Endothelial cell of umbilical vein (primary cell): Measurements from ENCODE around the gene PAQR4. TPM values are rescaled to one million over a fixed set of nuclear protein-coding genes. Genes with fewer than 3 reads are reported as not detected.

Experiments
- BruUV-seq: library from RNA; stranded (reverse); fragments of 400-500 nt; replicated peaks from 2 replicates; lab custom pipeline; 2021; lab: Mats Ljungman, UMichigan
- CTCF ChIA-PET: fragments of 300-600, 350-600 bp; sonication (Branson Sonifier 250); formaldehyde crosslinking; loops from one replicate; lab custom pipeline; 2021; ENCODE audit warnings: antibody characterized with exemption, inconsistent platforms; lab: Charles Lee
- POLR2A ChIA-PET: fragments of 300-600, 350-600 bp; sonication (Branson Sonifier 250); formaldehyde crosslinking; loops from one replicate; lab custom pipeline; 2021; ENCODE audit warnings: antibody characterized with exemption, inconsistent platforms; lab: Charles Lee
- DNase-seq: peaks from one replicate; pipeline ENCODE4 v3.0.0-alpha.2; 2011; ENCODE audit warnings: low read depth, low spot score
- FAIRE-seq: peaks from 2 replicates; lab custom pipeline; 2011; peaks lifted over from hg19 to GRCh38; lab: Jason Lieb, UNC
- H2AFZ ChIP-seq: 2 replicates; pipeline ENCODE4 v1.6.0; 2012; ENCODE audit warnings: low read depth, low read length, control low read depth, inconsistent platforms
- H3K27ac ChIP-seq: 2 replicates; pipeline ENCODE4 v1.5.1; 2011; ENCODE audit warnings: low read depth, mild to moderate bottlenecking, control low read depth, low read length, moderate library complexity; ENCODE audit not compliant: insufficient read depth
- H3K27me3 ChIP-seq, 2 experiments: 2 replicates each; pipeline versions ENCODE4 v1.6.0 to v1.6.1; 2011; ENCODE audit warnings: low read length in 2 of 2, mixed read lengths in 1 of 2; ENCODE audit not compliant: control insufficient read depth in 2 of 2, insufficient read depth in 2 of 2
- H3K36me3 ChIP-seq, 2 experiments: 2 replicates in 1 of 2; 3 replicates in 1 of 2; pipeline ENCODE4 v1.5.1; 2011; ENCODE audit warnings: low read length in 2 of 2, mild to moderate bottlenecking in 1 of 2, moderate library complexity in 1 of 2; ENCODE audit not compliant: control insufficient read depth in 2 of 2, insufficient read depth in 2 of 2; ENCODE audit errors: extremely low read depth in 1 of 2
- H3K4me1 ChIP-seq: 3 replicates; pipeline ENCODE4 v1.5.1; 2011; ENCODE audit warnings: mild to moderate bottlenecking, low read length; ENCODE audit not compliant: control insufficient read depth, insufficient read depth; ENCODE audit errors: extremely low read depth
- H3K4me2 ChIP-seq: 2 replicates; pipeline ENCODE4 v1.6.1; 2011; ENCODE audit warnings: low read length, control low read depth, mixed read lengths; ENCODE audit not compliant: insufficient read depth
- H3K4me3 ChIP-seq, 3 experiments: fragments of 200-600 bp in 1 of 3; sonication (generic), shearing (Covaris generic) in 1 of 3; replicated peaks in 1 of 3; 2 replicates each; pipeline ENCODE4 v1.5.1; 2011 to 2016; ENCODE audit warnings: control low read depth in 3 of 3, low read length in 3 of 3, mild to moderate bottlenecking in 2 of 3, inconsistent platforms in 1 of 3, low read depth in 1 of 3, moderate library complexity in 1 of 3; ENCODE audit not compliant: insufficient read depth in 1 of 3
- H3K79me2 ChIP-seq: 2 replicates; pipeline ENCODE4 v1.6.0; 2012; ENCODE audit warnings: low read length, inconsistent platforms; ENCODE audit not compliant: control insufficient read depth, insufficient read depth
- H3K9ac ChIP-seq: replicated peaks from 2 replicates; pipeline ENCODE3; 2011; ENCODE audit warnings: low read length, control low read depth; ENCODE audit not compliant: insufficient read depth; ENCODE audit errors: extremely low read depth
- H3K9me1 ChIP-seq: replicated peaks from 3 replicates; pipeline ENCODE4 v1.6.0; 2011; ENCODE audit warnings: mild to moderate bottlenecking, low read length; ENCODE audit not compliant: control insufficient read depth, insufficient read depth; ENCODE audit errors: extremely low read depth
- H3K9me3 ChIP-seq: replicated peaks from 2 replicates; pipeline ENCODE4 v1.5.1; 2012; ENCODE audit warnings: low read length, inconsistent platforms; ENCODE audit not compliant: control insufficient read depth, insufficient read depth
- H4K20me1 ChIP-seq: replicated peaks from 2 replicates; pipeline ENCODE3; 2011; ENCODE audit warnings: mild to moderate bottlenecking, low read length; ENCODE audit not compliant: control insufficient read depth, insufficient read depth; ENCODE audit errors: extremely low read depth
- EZH2 ChIP-seq: IDR thresholded peaks from 2 replicates; pipeline ENCODE4 v1.6.1; 2012; ENCODE audit warnings: borderline replicate concordance, low read depth, mild to moderate bottlenecking, moderate library complexity, low read length, inconsistent platforms; ENCODE audit not compliant: severe bottlenecking
- FOS ChIP-seq: IDR thresholded peaks from 2 replicates; pipeline ENCODE4 v1.6.1; 2011; ENCODE audit warnings: mild to moderate bottlenecking, low read length, moderate library complexity, borderline replicate concordance; ENCODE audit not compliant: insufficient read depth
- GATA2 ChIP-seq: IDR thresholded peaks from 2 replicates; pipeline ENCODE4 v1.7.0; 2011; ENCODE audit warnings: low read depth, mild to moderate bottlenecking, moderate library complexity, mixed read lengths, low read length; ENCODE audit not compliant: insufficient read length, insufficient read depth
- JUN ChIP-seq: IDR thresholded peaks from 2 replicates; pipeline ENCODE4 v1.6.1; 2011; ENCODE audit warnings: borderline replicate concordance, low read depth; ENCODE audit not compliant: insufficient read length, insufficient read depth
- MAX ChIP-seq: IDR thresholded peaks from 2 replicates; pipeline ENCODE4 v1.6.1; 2011; ENCODE audit not compliant: insufficient read depth, insufficient read length
- MYC ChIP-seq: IDR thresholded peaks from one replicate; pipeline ENCODE4 v1.6.1; 2011; ENCODE audit warnings: mild to moderate bottlenecking, low read depth, low read length
- dilution Hi-C: fragments of 300-500 bp; cut with MboI; formaldehyde crosslinking; loops from one replicate; pipeline ENCODE4 v1.15.0; 2019; ENCODE audit warnings: low sequenced_read_pairs; ENCODE audit not compliant: extremely low pct_ligation_motif_present
- intact Hi-C: fragments of 100-400 bp; cut with micrococcal nuclease; formaldehyde crosslinking; loops from one replicate; pipeline ENCODE4 v1.10.0; 2022
- polyA plus RNA-seq, 4 experiments: library from polyadenylated mRNA; depleted of rRNA in 3 of 4; stranded (reverse) in 3 of 4; unstranded in 1 of 4; fragments of >200 nt; gene quantifications; 2 replicates each; pipeline versions ENCODE4 v1.2.1 to v1.2.3, GENCODE V29; 2011 to 2012; ENCODE audit warnings: missing spikeins in 1 of 4
- total RNA-seq: library from RNA; stranded (reverse); gene quantifications from 2 replicates; pipeline ENCODE4 v1.2.3, GENCODE V29; 2021
- TF ChIP-seq, protein P1 (sequence below), 2 donors: IDR thresholded peaks; 1 replicate in 1 of 2; 2 replicates in 1 of 2; pipeline ENCODE4 v1.5.1; 2011; ENCODE audit warnings: low read length in 2 of 2, mild to moderate bottlenecking in 2 of 2, moderate library complexity in 2 of 2, control low read depth in 1 of 2, inconsistent platforms in 1 of 2, low read depth in 1 of 2; ENCODE audit not compliant: insufficient read depth in 1 of 2; ENCODE audit errors: extremely low read depth in 1 of 2

PAQR4 gene
- total and polyA plus RNA-seq, 2 donors (not counting 3 experiments of a cell fraction or from before 2014, with no cell fraction given) = 23.8 to 31.2 TPM

GRCh38 chr16:2967721-2968161 lies 1.4 kb upstream of the PAQR4 start:
- Histone ChIP-seq H3K4me2 (no peak overlapping the region), H3K36me3 (no peaks in the 10 kb centered on the region), H3K4me3 (no peak overlapping the region), H3K79me2 (peaks cover 12% of the 10 kb centered on the region), H3K27ac (no peak overlapping the region), H3K9ac (no peak overlapping the region), H2AFZ (no peak overlapping the region), H3K9me3 (no peaks in the 10 kb centered on the region), H3K27me3 (peaks cover 25 to 48% of the 10 kb centered on the region in 2 experiments), H3K9me1 (no peaks in the 10 kb centered on the region), H3K4me1 (peaks cover 16% of the 10 kb centered on the region), H4K20me1 (no peaks in the 10 kb centered on the region)
- FAIRE-seq (no peak), DNase-seq (no peak)
- TF ChIP-seq MYC (no peak), EZH2 (peak; percentile 6), JUN (no peak)
- TF ChIP-seq, protein P1, sequence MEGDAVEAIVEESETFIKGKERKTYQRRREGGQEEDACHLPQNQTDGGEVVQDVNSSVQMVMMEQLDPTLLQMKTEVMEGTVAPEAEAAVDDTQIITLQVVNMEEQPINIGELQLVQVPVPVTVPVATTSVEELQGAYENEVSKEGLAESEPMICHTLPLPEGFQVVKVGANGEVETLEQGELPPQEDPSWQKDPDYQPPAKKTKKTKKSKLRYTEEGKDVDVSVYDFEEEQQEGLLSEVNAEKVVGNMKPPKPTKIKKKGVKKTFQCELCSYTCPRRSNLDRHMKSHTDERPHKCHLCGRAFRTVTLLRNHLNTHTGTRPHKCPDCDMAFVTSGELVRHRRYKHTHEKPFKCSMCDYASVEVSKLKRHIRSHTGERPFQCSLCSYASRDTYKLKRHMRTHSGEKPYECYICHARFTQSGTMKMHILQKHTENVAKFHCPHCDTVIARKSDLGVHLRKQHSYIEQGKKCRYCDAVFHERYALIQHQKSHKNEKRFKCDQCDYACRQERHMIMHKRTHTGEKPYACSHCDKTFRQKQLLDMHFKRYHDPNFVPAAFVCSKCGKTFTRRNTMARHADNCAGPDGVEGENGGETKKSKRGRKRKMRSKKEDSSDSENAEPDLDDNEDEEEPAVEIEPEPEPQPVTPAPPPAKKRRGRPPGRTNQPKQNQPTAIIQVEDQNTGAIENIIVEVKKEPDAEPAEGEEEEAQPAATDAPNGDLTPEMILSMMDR (IDR thresholded peaks at IDR 0.05; ENCODE audit: extremely low read depth in 1 of 2, insufficient read depth in 1 of 2, low read depth in 1 of 2, low read length in 2 of 2) = no peak
- CTCF ChIA-PET = interaction anchor here (0.7 kb wide), 1 partner anchor 40 kb away, joined by 3 read pairs; no protein-coding TSS in a partner anchor
- BruUV-seq = no TSS peak
- intact Hi-C loops = no loop called here
- POLR2A ChIA-PET = no interaction called here
- dilution Hi-C loops = no loop called here

- no peak overlapping the region for H2AFZ ChIP-seq
- POLR2A ChIA-PET = no interaction called here
These were observed 795 bp upstream of the PAQR4 start for GRCh38 chr16:2968368-2968737.

More at GRCh38 chr16:2968368-2968737, 795 bp upstream of the PAQR4 start:
- Histone ChIP-seq H3K4me2 (no peak overlapping the region), H3K27me3 (peaks cover 22 to 44% of the 10 kb centered on the region in 2 experiments), H3K27ac (no peak overlapping the region), H3K9me3 (no peaks in the 10 kb centered on the region), H3K4me1 (peaks cover 16% of the 10 kb centered on the region), H3K79me2 (peaks cover 12% of the 10 kb centered on the region), H3K9me1 (no peaks in the 10 kb centered on the region), H4K20me1 (no peaks in the 10 kb centered on the region), H3K36me3 (no peaks in the 10 kb centered on the region), H3K9ac (no peak overlapping the region), H3K4me3 (no peak overlapping the region)
- dilution Hi-C loops = no loop called here
- intact Hi-C loops = no loop called here
- DNase-seq (no peak), FAIRE-seq (no peak)
- BruUV-seq = no TSS peak
- CTCF ChIA-PET = no interaction called here
- TF ChIP-seq MAX (no peak), GATA2 (no peak), FOS (no peak), MYC (no peak), JUN (no peak)
